ENCODE measurements around the gene SLC4A7. TPM values are rescaled to one million over a fixed set of nuclear protein-coding genes. Genes with fewer than 3 reads are reported as not detected.
"Not testable (repeated sequence)": the region's sequence is repeated elsewhere in the genome, so short reads cannot be mapped to it uniquely, and the experiment has no call there.

SLC4A7 gene
- polyA plus RNA-seq, 12 donors = 11.5 to 22.3 (median 16.2) TPM; not detected in 1

DNA sequence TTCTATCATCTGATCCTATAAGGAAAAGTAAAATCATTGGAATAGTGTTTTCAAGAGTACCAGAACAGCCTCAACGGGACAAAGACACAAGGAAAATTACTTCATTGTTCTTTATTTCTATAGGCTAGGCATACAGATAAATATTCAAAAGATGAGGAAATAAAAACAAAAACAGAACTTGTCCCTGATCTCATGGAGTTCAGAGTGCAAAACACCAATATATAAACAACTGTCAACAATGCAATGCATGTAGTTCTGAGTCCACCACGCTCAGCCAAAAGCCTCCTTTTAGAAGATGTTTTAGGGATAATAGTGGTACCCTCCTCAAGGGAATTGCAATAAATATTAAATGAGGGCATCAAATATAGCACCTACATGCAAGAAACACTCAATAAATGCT, 4.6 kb upstream of the SLC4A7 start:
- no peak for DNase-seq

GRCh38 chr3:27487383-27487782, 3.2 kb upstream of the SLC4A7 start:
- DNase-seq = no peak

- no peak for DNase-seq
Observed at GRCh38 chr3:27486336-27486735, 2.2 kb upstream of the SLC4A7 start.

DNA sequence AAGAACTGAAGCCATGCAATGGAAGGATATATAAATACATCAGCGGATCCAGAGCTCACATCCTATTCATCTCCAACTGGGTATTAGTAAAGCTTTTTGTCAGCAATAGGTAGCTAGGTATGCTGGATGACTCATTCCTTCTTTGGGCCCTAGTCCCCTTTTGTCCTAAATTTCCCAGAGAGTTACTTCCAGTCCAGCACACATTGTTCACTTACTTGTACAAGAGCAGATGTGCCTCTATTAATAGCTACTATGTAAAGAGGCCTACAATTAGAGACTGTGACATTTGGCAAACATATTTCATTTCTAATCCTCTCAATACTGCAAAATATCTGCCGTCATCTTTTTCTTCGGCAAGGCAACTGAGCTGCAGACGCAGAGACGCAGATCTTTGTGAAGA, 1.7 kb upstream of the SLC4A7 start:
- peak; percentile 23 for DNase-seq

- peak; percentile 80 for DNase-seq
Observed at GRCh38 chr3:27483117-27484014, 818 bp downstream of the SLC4A7 start.

DNA sequence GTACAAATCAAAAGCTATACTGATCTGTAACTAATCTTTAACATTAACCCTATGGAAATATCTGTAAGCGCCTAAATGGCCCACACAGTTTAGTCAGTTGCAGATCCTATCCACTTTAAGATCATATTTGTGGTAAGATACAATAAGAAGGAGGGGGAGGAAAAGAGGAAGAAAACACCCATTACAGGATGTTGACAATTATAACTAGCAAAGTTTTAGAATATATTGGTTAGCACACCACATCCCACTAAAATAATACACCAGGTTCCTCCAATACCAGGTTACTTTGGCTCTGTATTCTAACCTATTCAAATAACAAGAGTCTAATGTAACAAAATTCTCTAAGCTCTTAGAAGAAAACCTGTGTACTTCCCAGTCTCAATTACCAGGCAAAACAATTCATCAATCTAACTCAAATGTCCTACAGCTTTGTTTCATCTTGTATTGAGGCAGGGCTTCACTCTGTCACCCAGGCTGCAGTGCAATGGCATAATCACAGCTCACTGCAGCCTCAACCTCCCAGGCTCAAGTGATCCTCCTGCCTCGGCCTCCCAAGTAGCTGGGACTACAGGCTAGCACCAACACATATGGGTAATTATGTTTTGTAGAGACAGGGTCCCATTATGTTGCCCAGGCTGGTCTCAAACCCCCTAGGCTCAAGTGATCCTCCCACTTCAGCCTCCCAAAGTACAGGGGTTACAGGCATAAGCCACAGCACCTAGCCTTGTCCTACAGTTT, 4.2 kb downstream of the SLC4A7 start:
- no peak for DNase-seq

DNA sequence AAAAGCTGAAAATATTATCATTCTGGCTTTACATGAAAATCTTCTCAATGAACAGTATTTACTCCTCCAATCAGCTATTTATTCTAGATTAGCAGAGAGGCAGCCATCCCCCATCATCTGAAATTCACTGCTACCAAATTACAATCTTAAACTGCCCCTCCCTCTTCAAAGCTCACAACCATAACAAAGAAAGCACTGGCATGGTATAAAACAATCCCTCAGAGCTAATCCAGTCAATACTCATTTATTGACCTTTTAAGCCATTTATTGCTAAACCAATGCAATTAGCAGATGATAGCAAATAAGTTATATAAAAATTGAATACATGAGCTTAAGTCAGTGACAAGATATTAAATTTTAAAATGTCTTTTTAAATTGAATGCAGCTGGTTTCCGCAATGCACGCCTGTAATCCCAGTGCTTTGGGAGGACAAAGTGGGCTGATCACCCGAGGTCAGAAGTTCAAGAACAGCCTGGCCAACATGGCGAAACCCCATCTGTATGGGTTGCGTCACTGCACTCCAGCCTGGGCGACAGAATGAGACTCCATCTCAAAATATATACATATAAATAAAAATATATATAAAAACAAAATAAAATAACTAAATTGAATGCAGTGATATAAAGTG, 12.1 kb downstream of the SLC4A7 start:
- DNase-seq = peak; percentile 42

DNA sequence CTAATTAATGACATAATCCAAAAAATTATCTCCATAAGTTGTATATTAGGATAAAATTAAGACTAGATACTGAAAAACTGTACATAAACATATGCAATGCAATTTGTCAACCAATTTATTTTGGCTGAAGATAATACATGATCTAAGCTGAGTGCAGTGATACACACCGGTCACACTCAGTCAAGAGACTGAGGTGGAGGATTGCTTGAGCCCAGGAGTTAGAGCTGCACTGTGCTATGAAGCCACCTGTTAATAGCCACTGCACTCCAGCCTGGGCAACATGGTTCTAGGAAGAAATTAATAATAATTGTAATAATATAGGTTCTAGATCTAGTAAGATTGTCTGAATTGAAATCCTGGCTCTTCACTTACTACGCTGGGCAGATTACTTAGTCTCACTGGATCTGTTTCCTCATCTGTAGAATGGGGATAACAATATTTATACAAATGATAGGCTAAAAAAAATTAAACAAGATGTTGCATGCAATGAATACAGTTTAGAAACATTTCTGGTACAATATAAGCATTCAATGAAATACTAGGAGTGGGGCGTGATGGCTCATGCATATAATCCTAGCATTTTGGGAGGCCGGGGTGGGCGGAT, 15.8 kb downstream of the SLC4A7 start:
- DNase-seq = no peak

GRCh38 chr3:27467545-27467944, 16.6 kb downstream of the SLC4A7 start:
- no peak for DNase-seq

DNA sequence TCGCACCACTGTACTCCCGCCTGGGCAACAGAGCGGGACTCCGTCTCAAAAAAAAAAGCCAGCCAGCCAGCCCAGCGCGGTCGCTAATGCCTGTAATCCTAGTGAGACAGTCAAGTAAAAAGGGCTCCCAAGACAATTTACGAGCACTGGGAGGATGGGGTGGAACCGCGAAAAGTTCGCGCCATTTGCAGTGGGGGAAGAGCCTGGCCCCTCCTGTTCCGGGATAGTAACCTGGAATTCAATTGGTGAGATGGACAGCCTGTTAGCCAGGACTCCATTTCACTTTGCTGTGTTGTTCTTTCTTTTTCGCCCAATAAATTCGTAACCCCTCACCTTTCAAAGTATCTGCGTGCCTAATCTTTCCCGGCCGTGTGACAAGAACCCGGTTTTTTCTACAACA, 19.5 kb downstream of the SLC4A7 start:
- DNase-seq = no peak

GRCh38 chr3:27462228-27462627, 22.0 kb downstream of the SLC4A7 start:
- no peak for DNase-seq

DNA sequence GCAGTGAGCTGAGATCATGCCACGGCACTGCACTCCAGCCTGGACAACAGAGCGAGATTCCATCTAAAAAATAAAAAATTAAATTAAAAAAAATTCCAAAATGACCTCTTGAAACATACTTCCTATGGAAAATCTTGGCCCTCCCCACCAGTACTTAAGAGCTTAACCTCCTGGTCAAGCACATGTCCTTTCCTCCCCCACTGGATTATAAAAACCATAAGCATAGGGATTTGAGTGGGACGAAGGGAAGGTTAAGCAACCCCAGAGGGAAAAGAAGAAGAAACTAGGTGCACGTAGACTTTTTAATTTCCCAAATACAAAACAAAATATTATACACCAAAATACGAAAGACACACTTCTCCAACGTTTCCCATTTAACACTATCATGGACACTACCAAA, 25.3 kb downstream of the SLC4A7 start:
- DNase-seq = no peak

DNA sequence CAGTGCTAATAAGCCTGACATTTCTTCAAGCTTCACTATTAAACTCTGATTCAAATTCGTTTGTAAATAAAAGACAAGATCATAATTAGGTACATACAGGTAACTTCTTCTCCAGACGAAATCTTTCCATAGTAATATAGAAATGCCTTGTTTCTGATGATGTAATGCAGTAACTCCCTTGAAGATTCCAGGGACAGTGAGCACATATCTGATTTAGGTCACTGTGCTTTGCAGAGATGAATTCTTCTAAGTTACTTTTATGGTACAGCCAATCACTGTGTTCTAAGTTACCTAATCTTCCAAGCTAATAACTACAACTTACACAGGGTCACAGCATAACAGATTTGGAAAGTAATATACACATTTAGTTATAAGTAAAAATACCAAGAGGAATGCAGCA, 27.6 kb downstream of the SLC4A7 start:
- DNase-seq = no peak

- DNase-seq = no peak
Observed at GRCh38 chr3:27454914-27455313, 29.3 kb downstream of the SLC4A7 start.

DNA sequence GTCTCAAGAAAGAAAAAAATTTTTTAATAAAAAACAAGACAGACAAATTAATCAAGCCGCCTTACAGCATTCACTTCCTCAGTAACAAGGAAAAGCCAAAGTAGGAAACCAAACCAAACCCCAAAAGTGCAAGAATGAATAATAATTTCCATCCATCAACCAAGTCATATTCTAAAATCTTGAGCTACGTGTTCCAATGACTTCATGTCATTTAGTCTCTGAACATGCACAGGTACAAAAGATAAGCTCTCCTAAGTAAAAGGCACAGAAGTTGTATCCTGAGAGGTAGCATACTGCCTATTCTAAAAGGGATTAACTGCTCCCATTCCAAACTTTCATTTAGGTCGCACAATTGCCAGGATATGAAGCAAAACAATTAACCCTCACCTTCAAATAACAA, 29.7 kb downstream of the SLC4A7 start:
- no peak for DNase-seq

- no peak for DNase-seq
Observed at GRCh38 chr3:27452368-27453090, 31.7 kb downstream of the SLC4A7 start.

DNA sequence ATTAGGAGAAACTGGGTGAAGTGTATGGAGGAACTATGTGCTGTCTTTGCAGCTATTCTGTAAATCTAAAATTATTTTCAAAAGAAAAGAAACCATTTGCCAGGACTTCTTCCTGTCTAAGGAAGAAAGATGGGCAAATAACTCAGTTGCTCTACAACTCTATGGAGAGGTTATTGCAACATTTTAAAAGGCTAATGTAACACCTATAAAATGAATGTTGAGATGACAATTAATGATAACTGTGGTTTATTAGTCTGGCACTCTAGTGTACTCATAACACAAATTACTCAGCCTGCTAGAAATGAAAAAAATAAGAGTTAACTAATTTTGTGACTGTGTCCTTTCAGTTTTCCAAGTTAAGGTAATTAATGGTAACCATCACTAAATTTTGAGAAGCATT, 32.3 kb downstream of the SLC4A7 start:
- no peak for DNase-seq

DNA sequence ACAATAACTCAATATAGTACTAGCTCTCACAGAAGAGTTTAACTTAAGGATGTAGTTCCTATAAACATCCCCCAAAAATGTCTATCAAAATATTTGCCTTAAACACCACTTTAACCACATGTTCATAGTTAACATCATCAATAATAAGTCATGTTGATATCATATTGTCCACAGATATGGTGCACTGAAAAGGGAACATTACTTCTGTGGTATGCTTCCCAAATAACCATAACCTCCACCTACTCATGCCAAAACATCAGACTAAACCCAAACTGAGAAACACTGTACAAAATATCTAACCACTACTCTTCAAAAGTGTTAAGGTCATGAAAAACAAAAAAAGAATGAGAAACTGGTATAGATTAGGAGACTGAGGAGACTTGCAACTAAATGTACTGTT, 32.9 kb downstream of the SLC4A7 start:
- DNase-seq = no peak

GRCh38 chr3:27449530-27450150, 34.5 kb downstream of the SLC4A7 start:
- DNase-seq = no peak

GRCh38 chr3:27442995-27443394, 41.2 kb downstream of the SLC4A7 start:
- DNase-seq = not testable (repeated sequence)

DNA sequence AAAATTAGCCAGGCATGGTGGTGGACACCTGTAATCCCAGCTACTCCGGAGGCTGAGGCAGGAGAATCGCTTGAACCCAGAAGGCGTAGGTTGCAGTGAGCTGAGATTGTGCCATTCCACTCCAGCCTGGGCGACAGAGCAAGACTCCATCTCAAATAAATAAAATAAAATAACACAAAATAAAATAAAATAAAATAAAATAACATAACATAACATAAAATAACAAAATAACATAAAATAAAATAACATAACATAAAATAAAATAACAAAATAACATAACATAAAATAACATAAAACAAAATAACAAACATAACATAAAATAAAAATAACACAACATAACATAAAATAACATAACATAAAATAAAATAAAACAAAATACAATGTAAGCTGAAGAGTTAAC, 45.8 kb downstream of the SLC4A7 start:
- not testable (repeated sequence) for DNase-seq
